GM18519 (cell line): ENCODE data around the gene RBPJL.

ENCODE experiments used
- ATAC-seq: cut with Tn5 transposase; IDR thresholded peaks from one replicate; pipeline ENCODE4 v1.9.1; 2021; ENCODE audit warnings: mild to moderate bottlenecking, moderate library complexity; ENCODE audit not compliant: unreplicated experiment, low FRiP score

RBPJL gene

GRCh38 chr20:45358282-45359068, 51.8 kb downstream of the RBPJL start:
- ATAC-seq: no peak

GRCh38 chr20:45359069-45359405, 52.4 kb downstream of the RBPJL start:
- ATAC-seq: no peak

- no peak for ATAC-seq
Observed at GRCh38 chr20:45359406-45360148, 52.9 kb downstream of the RBPJL start.

GRCh38 chr20:45361793-45362192, 55.2 kb downstream of the RBPJL start:
- ATAC-seq: no peak

- peak; percentile 73 for ATAC-seq
Observed at GRCh38 chr20:45362804-45363610, 56.4 kb downstream of the RBPJL start, which contains the start of gene SYS1. SYS1 (plus strand) TSS chr20:45363156; CDS start chr20:45363532, 376 bp downstream.

GRCh38 chr20:45363611-45364492, 57.2 kb downstream of the RBPJL start:
- no peak for ATAC-seq

- no peak for ATAC-seq
Observed at GRCh38 chr20:45365444-45365970, 58.9 kb downstream of the RBPJL start.

- ATAC-seq: no peak
Observed at GRCh38 chr20:45366192-45366591, 59.6 kb downstream of the RBPJL start.

GRCh38 chr20:45366631-45367030, 60.0 kb downstream of the RBPJL start:
- no peak for ATAC-seq

- ATAC-seq: no peak
Observed at GRCh38 chr20:45367126-45367525, 60.5 kb downstream of the RBPJL start.
